PC-9 (cell line): ENCODE results near the gene RNASE8. TPM values are rescaled to one million over a fixed set of nuclear protein-coding genes. Genes with fewer than 3 reads are reported as not detected.

Experiments used
- BruUV-seq: library from RNA; stranded (reverse); fragments of 400-500 nt; replicated peaks from 2 replicates; lab custom pipeline; 2021; lab: Mats Ljungman, UMichigan
- CTCF ChIA-PET: fragments of 300-600 bp; sonication (Branson Sonifier 250); formaldehyde crosslinking; loops from one replicate; lab custom pipeline; 2022; ENCODE audit warnings: antibody characterized with exemption; lab: Charles Lee
- POLR2A ChIA-PET: fragments of 300-600 bp; sonication (Branson Sonifier 250); formaldehyde crosslinking; loops from one replicate; lab custom pipeline; 2022; ENCODE audit warnings: antibody characterized with exemption; ENCODE audit not compliant: unreplicated experiment; lab: Charles Lee
- DNase-seq, 2 experiments: peaks; one replicate each; pipeline versions ENCODE4 v3.0.0 to v3.0.0-alpha.2; 2015 to 2022; ENCODE audit warnings: mixed read lengths in 1 of 2
- H2AFZ ChIP-seq: fragments of 200-600 bp; sonication (generic); 2 replicates; pipeline ENCODE4 v1.8.1; 2017; ENCODE audit warnings: antibody characterized with exemption
- H3F3A ChIP-seq: fragments of 200-600 bp; sonication (generic); 2 replicates; pipeline ENCODE4 v1.8.1; 2017; ENCODE audit warnings: antibody characterized with exemption, mild to moderate bottlenecking, low read depth; ENCODE audit not compliant: insufficient read depth
- H3K27ac ChIP-seq: fragments of 200-600 bp; sonication (generic); 2 replicates; pipeline ENCODE4 v1.6.1; 2016; ENCODE audit warnings: mixed run types
- H3K27me3 ChIP-seq: fragments of 200-600 bp; sonication (generic); 2 replicates; pipeline ENCODE4 v1.6.1; 2016; ENCODE audit warnings: low read depth, mixed run types; ENCODE audit not compliant: insufficient read depth
- H3K36me3 ChIP-seq: fragments of 200-600 bp; sonication (generic); 2 replicates; pipeline ENCODE4 v1.6.1; 2016; ENCODE audit warnings: low read depth, mixed run types
- H3K4me1 ChIP-seq: fragments of 200-600 bp; sonication (generic); replicated peaks from 2 replicates; pipeline ENCODE4 v1.6.1; 2016; ENCODE audit warnings: mixed run types; ENCODE audit not compliant: insufficient read depth
- H3K4me2 ChIP-seq: fragments of 200-600 bp; sonication (generic); 2 replicates; pipeline ENCODE4 v1.6.1; 2017; ENCODE audit warnings: mixed run types
- H3K4me3 ChIP-seq: fragments of 200-600 bp; sonication (generic); 2 replicates; pipeline ENCODE4 v1.6.1; 2016; ENCODE audit warnings: mixed run types
- H3K79me2 ChIP-seq: fragments of 200-600 bp; sonication (generic); 2 replicates; pipeline ENCODE4 v1.6.1; 2017; ENCODE audit warnings: low read depth, mixed run types
- H3K9me2 ChIP-seq: fragments of 200-600 bp; sonication (generic); 2 replicates; pipeline ENCODE4 v1.8.1; 2017; ENCODE audit warnings: mild to moderate bottlenecking; ENCODE audit not compliant: insufficient read depth
- H3K9me3 ChIP-seq: fragments of 200-600 bp; sonication (generic); 2 replicates; pipeline ENCODE4 v1.8.1; 2016; ENCODE audit warnings: low read depth; ENCODE audit not compliant: insufficient read depth
- H4K20me1 ChIP-seq: fragments of 200-600 bp; sonication (generic); 2 replicates; pipeline ENCODE4 v1.8.1; 2017; ENCODE audit not compliant: insufficient read depth
- EZH2 ChIP-seq: fragments of 200-600 bp; sonication (generic); IDR thresholded peaks from 2 replicates; pipeline ENCODE4 v1.8.0; 2017; ENCODE audit warnings: antibody characterized with exemption, low read depth
- intact Hi-C: fragments of 100-400 bp; cut with micrococcal nuclease; formaldehyde crosslinking; loops from one replicate; pipeline ENCODE4 v1.10.0; 2022; ENCODE audit not compliant: unreplicated experiment
- total RNA-seq: library from RNA; stranded (reverse); gene quantifications from 2 replicates; pipeline ENCODE4 v1.2.3, GENCODE V29; 2021
- TF ChIP-seq, protein P1 (sequence below): fragments of 200-600 bp; sonication (generic); conservative IDR thresholded peaks from 2 replicates; pipeline ENCODE4 v1.6.1; 2017; ENCODE audit warnings: mixed run types, antibody characterized with exemption, mild to moderate bottlenecking, moderate library complexity

Gene RNASE8
- total RNA-seq, 1 experiment from 2014 or later, result not detected

DNA sequence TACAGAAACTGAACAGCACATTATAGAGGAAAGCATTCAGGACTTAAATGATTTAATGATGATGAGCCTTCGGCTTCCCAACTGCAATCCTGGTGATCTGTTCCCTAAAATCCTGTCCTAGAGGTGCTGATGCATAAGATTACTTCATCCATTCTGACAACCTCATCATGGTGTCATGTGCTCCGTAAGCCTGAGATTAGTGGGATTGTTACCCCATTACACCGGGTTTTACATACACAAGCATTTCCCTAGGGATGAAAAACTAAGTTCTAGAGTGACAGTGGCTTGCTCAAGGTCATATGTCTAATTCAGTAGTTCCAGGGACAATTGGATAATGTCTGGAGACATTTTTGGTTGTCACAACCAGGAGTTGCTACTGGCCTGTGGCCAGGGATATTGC lies 20.5 kb upstream of the RNASE8 start:
- Histone ChIP-seq H3K9me3 (no peaks in the 10 kb centered on the region), H3K27ac (no peak overlapping the region), H3K4me1 (no peaks in the 10 kb centered on the region), H3K9me2 (no peaks in the 10 kb centered on the region), H3K4me2 (no peak overlapping the region), H3F3A (no peaks in the 10 kb centered on the region), H4K20me1 (no peaks in the 10 kb centered on the region), H2AFZ (no peak overlapping the region), H3K36me3 (no peaks in the 10 kb centered on the region), H3K79me2 (no peaks in the 10 kb centered on the region), H3K27me3 (no peaks in the 10 kb centered on the region; the same call in 1 of the 2 replicates), H3K4me3 (no peak overlapping the region)
- ChIA-PET POLR2A (no interaction called here), CTCF (interaction anchor here (0.6 to 1.3 kb wide), 2 partner anchors 23 to 1473 kb away, joined by 4 to 5 read pairs; no protein-coding TSS in a partner anchor)
- no peak for DNase-seq
- TF ChIP-seq, protein P1, sequence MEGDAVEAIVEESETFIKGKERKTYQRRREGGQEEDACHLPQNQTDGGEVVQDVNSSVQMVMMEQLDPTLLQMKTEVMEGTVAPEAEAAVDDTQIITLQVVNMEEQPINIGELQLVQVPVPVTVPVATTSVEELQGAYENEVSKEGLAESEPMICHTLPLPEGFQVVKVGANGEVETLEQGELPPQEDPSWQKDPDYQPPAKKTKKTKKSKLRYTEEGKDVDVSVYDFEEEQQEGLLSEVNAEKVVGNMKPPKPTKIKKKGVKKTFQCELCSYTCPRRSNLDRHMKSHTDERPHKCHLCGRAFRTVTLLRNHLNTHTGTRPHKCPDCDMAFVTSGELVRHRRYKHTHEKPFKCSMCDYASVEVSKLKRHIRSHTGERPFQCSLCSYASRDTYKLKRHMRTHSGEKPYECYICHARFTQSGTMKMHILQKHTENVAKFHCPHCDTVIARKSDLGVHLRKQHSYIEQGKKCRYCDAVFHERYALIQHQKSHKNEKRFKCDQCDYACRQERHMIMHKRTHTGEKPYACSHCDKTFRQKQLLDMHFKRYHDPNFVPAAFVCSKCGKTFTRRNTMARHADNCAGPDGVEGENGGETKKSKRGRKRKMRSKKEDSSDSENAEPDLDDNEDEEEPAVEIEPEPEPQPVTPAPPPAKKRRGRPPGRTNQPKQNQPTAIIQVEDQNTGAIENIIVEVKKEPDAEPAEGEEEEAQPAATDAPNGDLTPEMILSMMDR, result no peak
- TF ChIP-seq EZH2, result no peak
- BruUV-seq, result no TSS peak
- intact Hi-C loops, result no loop called here

DNA sequence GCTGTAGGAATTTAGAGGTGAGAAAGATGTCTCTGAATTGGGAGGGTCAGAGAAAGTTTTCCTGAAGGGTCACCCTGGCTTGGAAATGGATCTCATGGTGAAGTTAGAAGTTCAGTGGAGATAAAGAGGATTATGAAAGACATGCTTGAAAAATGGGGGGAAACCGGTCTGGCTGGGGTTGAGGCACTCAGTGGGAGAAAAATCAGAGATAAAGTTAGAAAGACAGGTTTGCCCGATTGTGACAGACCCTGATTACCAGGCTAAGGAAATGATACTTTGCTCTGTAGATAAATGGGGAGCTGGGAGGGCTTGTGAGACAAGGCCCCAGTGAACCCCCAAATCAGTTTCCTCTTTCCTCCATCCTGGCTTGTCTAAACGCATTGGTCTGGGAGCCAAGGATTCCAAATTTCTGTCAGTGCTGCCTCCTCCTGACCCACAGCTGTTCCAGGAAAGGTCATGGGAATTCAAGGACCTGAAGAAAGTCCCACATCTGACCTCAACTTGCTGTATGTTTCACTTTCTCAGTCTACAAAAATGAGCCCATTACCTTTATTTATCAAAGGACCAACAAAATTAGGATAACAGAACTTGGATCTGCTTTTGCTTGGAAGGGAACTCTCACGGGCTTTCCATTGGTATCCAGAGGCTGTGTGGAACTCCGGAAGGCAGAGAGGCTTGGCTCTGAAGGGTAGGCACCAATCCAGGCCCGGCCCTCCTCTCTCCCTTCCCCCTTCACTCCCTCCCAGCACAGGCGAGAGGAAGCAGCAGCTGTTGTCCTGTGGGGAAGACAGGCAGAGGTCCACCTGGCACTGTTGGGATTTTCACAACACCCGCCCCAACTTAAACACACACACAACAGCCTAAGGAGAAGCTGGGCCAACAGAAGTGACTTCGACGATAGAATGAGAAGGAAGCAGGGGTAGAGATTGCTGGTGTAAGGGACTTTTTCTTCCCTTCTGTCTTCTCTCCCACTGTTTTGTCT lies 18.9 kb upstream of the RNASE8 start:
- BruUV-seq, result no TSS peak
- intact Hi-C loops, result no loop called here
- Histone ChIP-seq H3K9me3 (no peaks in the 10 kb centered on the region), H3K9me2 (no peaks in the 10 kb centered on the region), H3K79me2 (no peaks in the 10 kb centered on the region), H3F3A (peaks cover 4% of the 10 kb centered on the region; the same call in 1 of the 2 replicates), H4K20me1 (no peaks in the 10 kb centered on the region), H3K36me3 (no peaks in the 10 kb centered on the region), H3K27me3 (no peaks in the 10 kb centered on the region; the same call in 1 of the 2 replicates), H3K4me2 (0 out of 2 replicates have a peak overlapping the region, but pooled peaks have one; percentile 16), H3K4me1 (peaks cover 5% of the 10 kb centered on the region), H3K27ac (no peak overlapping the region), H3K4me3 (no peak overlapping the region), H2AFZ (no peak overlapping the region)
- TF ChIP-seq, protein P1, result no peak
- no peak for TF ChIP-seq EZH2
- DNase-seq, result peak in 1 of 2 experiments; percentile 35
- CTCF ChIA-PET, result no interaction called here
- POLR2A ChIA-PET, result no interaction called here

DNA sequence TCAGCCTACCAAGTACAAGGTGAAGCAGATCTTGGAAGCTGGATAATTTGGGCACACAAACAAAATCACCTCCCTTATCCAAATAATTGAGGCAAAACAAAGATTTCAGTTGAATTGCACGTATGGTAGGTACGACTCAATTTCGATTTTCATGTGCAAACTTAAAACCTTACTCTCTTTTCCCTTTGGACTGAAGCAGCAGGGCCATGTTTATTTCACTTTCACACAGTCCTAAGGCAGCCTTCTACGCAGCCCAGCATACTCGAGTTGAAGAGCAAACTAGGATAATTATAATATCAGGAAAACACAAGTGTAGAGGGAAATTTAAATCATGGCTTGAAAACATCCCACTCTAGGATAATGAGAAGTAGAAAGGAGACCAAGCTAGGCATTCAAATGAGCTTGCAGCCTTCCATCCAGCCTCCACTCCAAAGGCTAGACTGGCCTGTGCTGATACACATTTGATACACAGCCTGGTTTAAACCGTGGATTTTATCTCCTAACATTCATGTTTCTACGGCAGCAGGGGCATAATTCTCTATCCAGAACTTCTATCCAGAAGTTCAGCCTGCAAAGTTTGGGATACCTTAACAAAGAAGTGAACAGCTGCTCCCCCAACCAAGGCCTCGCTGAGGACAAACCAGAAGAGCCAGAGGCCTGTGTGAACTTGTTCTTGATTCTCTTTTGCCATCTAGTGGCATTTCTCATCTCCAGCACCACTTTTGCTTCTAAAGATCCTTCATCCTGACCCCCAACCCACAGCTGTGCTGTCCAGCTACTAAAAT lies 17.8 kb upstream of the RNASE8 start:
- H4K20me1 ChIP-seq, result no peaks in the 10 kb centered on the region
- no peak overlapping the region for H2AFZ ChIP-seq
- POLR2A ChIA-PET, result no interaction called here
- H3F3A ChIP-seq, result peaks cover 9% of the 10 kb centered on the region; the same call in 1 of the 2 replicates
- H3K9me2 ChIP-seq, result no peaks in the 10 kb centered on the region
- H3K4me3 ChIP-seq, result no peak overlapping the region
- peaks cover 15% of the 10 kb centered on the region for H3K4me1 ChIP-seq
- no peak overlapping the region for H3K27ac ChIP-seq
- DNase-seq, result peak; percentile 22 to 43
- CTCF ChIA-PET, result interaction anchor here (1.0 to 2.0 kb wide), 2 partner anchors 25 to 69 kb away, joined by 7 to 18 read pairs; no protein-coding TSS in a partner anchor
- no peaks in the 10 kb centered on the region for H3K36me3 ChIP-seq
- TF ChIP-seq, protein P1, result peak; percentile 57; the same call in 1 of the 2 replicates
- TF ChIP-seq EZH2, result no peak
- H3K79me2 ChIP-seq, result no peaks in the 10 kb centered on the region
- H3K4me2 ChIP-seq, result no peak overlapping the region
- no TSS peak for BruUV-seq
- intact Hi-C loops, result loop anchor here (1.0 kb wide), 2 partner anchors 25 to 182 kb away; no protein-coding TSS in a partner anchor
- no peaks in the 10 kb centered on the region for H3K9me3 ChIP-seq
- H3K27me3 ChIP-seq, result no peaks in the 10 kb centered on the region
